Endothelial cell (in vitro differentiated cells): ENCODE results near the gene VPS39. TPM values are rescaled to one million over a fixed set of nuclear protein-coding genes. Genes with fewer than 3 reads are reported as not detected.
"Not testable (repeated sequence)": the region's sequence is repeated elsewhere in the genome, so short reads cannot be mapped to it uniquely, and the experiment has no call there.

ENCODE experiments used
- DNase-seq: peaks from one replicate; pipeline ENCODE4 v3.0.0; 2021; ENCODE audit warnings: low spot score
- H3K27ac Mint-ChIP-seq: one replicate; pipeline ENCODE4 v1.8.0; 2021; ENCODE audit warnings: mixed read lengths, inconsistent platforms; ENCODE audit not compliant: unreplicated experiment
- H3K27me3 Mint-ChIP-seq: one replicate; pipeline ENCODE4 v1.8.0; 2021; ENCODE audit warnings: mild to moderate bottlenecking, moderate library complexity, mixed read lengths, inconsistent platforms; ENCODE audit not compliant: unreplicated experiment
- H3K36me3 Mint-ChIP-seq: one replicate; pipeline ENCODE4 v1.8.0; 2021; ENCODE audit warnings: mild to moderate bottlenecking, low read depth, mixed read lengths, inconsistent platforms; ENCODE audit not compliant: unreplicated experiment
- H3K4me1 Mint-ChIP-seq: one replicate; pipeline ENCODE4 v1.8.0; 2021; ENCODE audit warnings: mild to moderate bottlenecking, mixed read lengths, inconsistent platforms; ENCODE audit not compliant: unreplicated experiment
- H3K4me3 Mint-ChIP-seq: one replicate; pipeline ENCODE4 v1.8.0; 2021; ENCODE audit warnings: mild to moderate bottlenecking, mixed read lengths, inconsistent platforms; ENCODE audit not compliant: unreplicated experiment
- H3K9me3 Mint-ChIP-seq: one replicate; pipeline ENCODE4 v1.8.0; 2021; ENCODE audit warnings: mixed read lengths, inconsistent platforms; ENCODE audit not compliant: unreplicated experiment
- total RNA-seq: library from RNA; stranded (reverse); fragmentation: NEBNext Ultra II Directional; extraction: Animal tissue kit (Norgen Biotek cat#: 25700); gene quantifications from one replicate; pipeline ENCODE4 v1.2.1, GENCODE V29; 2021; ENCODE audit not compliant: unreplicated experiment
- TF ChIP-seq, protein P1 (sequence below): fragments of 200-600 bp; sonication (generic); IDR thresholded peaks from one replicate; pipeline ENCODE4 v1.5.0; 2021; ENCODE audit warnings: antibody characterized with exemption; ENCODE audit not compliant: unreplicated experiment

VPS39 gene
- total RNA-seq, 1 donor from 2014 or later = 66.2 TPM

DNA sequence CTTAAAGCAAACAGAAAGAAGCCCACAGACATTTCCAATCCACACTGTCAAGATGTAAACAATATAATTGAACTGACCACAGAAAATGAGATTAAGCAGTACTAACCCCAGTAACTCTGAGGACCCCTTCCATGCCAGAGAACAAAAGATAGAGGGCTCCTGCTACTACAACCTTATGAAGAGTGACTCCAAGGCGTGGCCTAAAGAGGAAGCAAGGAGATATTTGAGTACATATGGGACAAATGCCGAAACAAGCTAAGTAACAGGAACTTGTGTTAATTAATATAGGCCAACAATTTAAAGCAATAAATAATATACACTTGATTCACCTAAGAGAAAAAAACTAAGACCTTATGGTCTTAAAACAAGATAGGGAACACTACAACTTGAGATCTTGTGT is 25.0 kb upstream of the VPS39 start:
- H3K27me3 Mint-ChIP-seq = peaks cover 1% of the 10 kb centered on the region
- H3K36me3 Mint-ChIP-seq = peaks cover 9% of the 10 kb centered on the region
- H3K27ac Mint-ChIP-seq = no peak overlapping the region
- TF ChIP-seq, protein P1, sequence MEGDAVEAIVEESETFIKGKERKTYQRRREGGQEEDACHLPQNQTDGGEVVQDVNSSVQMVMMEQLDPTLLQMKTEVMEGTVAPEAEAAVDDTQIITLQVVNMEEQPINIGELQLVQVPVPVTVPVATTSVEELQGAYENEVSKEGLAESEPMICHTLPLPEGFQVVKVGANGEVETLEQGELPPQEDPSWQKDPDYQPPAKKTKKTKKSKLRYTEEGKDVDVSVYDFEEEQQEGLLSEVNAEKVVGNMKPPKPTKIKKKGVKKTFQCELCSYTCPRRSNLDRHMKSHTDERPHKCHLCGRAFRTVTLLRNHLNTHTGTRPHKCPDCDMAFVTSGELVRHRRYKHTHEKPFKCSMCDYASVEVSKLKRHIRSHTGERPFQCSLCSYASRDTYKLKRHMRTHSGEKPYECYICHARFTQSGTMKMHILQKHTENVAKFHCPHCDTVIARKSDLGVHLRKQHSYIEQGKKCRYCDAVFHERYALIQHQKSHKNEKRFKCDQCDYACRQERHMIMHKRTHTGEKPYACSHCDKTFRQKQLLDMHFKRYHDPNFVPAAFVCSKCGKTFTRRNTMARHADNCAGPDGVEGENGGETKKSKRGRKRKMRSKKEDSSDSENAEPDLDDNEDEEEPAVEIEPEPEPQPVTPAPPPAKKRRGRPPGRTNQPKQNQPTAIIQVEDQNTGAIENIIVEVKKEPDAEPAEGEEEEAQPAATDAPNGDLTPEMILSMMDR = no peak
- no peak for DNase-seq
- H3K4me1 Mint-ChIP-seq = no peaks in the 10 kb centered on the region
- no peaks in the 10 kb centered on the region for H3K9me3 Mint-ChIP-seq
- H3K4me3 Mint-ChIP-seq = no peak overlapping the region

DNA sequence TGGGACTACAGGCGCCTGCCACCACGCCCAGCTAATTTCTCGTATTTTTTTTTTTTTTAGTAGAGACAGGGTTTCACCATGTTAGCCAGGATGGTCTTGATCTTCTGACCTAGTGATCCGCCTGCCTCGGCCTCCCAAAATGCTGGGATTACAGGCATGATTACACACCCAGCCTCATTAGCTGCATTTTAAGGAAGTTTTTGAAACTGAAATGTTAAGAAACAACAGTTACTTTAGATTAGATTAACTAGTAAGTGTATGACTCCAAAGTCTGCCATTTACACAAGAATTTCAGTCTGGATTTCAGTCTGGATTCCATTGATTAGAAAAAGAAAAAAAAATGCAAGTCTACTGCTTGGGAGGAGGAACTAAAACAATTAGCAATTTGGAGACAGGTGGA is 24.5 kb upstream of the VPS39 start:
- peaks cover 1% of the 10 kb centered on the region for H3K27me3 Mint-ChIP-seq
- DNase-seq = no peak
- H3K27ac Mint-ChIP-seq = no peak overlapping the region
- peaks cover 9% of the 10 kb centered on the region for H3K36me3 Mint-ChIP-seq
- no peak overlapping the region for H3K4me3 Mint-ChIP-seq
- no peaks in the 10 kb centered on the region for H3K9me3 Mint-ChIP-seq
- TF ChIP-seq, protein P1 = no peak
- no peaks in the 10 kb centered on the region for H3K4me1 Mint-ChIP-seq

DNA sequence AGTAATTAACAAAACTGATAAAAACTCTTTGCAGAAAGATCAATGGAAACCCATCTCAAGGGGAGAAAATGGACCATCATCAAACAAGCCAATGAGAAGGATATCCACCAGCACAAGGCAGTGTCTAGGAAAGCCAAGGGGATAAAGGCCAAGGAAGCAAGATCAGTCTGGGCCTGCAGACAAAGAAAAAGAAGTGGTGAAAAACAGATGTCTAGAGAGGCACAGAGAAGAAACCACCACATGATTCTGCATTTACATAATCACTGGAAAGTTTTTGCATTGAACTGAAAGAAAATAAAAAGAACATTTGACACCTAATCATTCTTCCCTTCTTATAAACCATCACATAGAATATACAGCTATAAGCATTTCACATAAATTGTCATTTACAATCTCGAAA is 23.0 kb upstream of the VPS39 start:
- Mint-ChIP-seq H3K9me3 (no peaks in the 10 kb centered on the region), H3K27me3 (peaks cover 1% of the 10 kb centered on the region), H3K4me3 (no peak overlapping the region), H3K27ac (no peak overlapping the region), H3K4me1 (no peaks in the 10 kb centered on the region), H3K36me3 (peaks cover 3% of the 10 kb centered on the region)
- TF ChIP-seq, protein P1 = no peak
- no peak for DNase-seq

DNA sequence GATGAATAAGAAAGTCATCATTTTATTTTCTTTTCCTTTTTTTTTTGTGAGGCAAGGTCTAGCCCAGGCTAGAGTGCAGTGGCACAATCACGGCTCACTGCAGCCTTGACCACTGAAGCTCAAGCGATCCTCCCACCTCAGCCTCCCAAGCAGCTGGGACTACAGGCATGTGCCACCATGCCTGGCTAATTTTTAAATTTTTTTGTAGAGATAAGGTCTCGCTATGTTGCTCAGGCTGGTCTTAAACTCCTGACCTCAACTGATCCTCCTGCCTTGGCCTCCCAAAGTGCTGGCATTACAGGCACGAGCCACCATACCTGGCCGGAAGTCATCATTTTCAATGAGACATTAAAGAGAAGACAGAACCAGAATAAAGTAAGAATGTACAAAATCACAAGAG is 20.9 kb upstream of the VPS39 start:
- not testable (repeated sequence) for H3K4me3 Mint-ChIP-seq, H3K27ac Mint-ChIP-seq, H3K27me3 Mint-ChIP-seq, H3K4me1 Mint-ChIP-seq, H3K9me3 Mint-ChIP-seq, DNase-seq, H3K36me3 Mint-ChIP-seq

DNA sequence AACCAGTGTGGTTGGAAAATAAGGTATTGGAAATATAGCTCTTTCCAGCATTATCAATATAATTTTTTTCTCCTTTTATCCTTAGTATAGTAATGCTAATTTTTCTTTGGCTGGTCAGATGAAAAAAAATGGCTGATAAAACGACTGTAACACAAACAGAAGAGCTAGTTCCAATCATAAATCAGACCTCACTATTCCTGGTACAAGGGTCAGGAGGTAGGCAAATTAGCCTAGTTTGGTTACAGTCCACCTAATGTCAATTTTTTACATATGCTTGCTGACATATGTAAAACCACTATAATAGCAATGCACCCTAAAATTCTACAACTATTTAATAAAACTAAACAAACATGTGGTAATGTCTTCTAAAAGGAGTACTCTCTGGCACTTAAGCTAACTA is 19.9 kb upstream of the VPS39 start:
- H3K27ac Mint-ChIP-seq = no peak overlapping the region
- H3K9me3 Mint-ChIP-seq = no peaks in the 10 kb centered on the region
- no peak for DNase-seq
- no peaks in the 10 kb centered on the region for H3K36me3 Mint-ChIP-seq
- no peaks in the 10 kb centered on the region for H3K27me3 Mint-ChIP-seq
- TF ChIP-seq, protein P1 = no peak
- H3K4me1 Mint-ChIP-seq = no peaks in the 10 kb centered on the region
- H3K4me3 Mint-ChIP-seq = no peak overlapping the region

DNA sequence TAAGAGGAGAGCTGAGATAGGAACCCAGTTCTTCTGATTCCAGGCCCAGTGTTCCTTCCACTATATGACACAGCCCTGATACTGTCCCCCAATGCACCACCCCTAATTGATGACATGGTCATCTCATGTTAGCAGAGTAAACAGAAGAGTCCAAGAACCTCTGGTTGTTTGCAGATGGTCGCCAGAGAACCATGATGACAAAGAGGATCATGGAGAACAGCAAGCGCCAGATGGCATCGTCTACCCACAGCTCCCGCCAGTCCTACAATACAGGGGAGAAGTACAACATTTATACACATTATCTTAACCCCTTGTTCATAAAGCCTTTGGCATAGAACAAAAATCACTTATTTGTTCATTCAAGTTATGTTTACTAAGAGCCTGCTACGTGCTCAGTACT is 18.5 kb upstream of the VPS39 start:
- H3K9me3 Mint-ChIP-seq = no peaks in the 10 kb centered on the region
- H3K4me3 Mint-ChIP-seq = no peak overlapping the region
- no peaks in the 10 kb centered on the region for H3K4me1 Mint-ChIP-seq
- no peak overlapping the region for H3K27ac Mint-ChIP-seq
- no peaks in the 10 kb centered on the region for H3K27me3 Mint-ChIP-seq
- TF ChIP-seq, protein P1 = no peak
- no peak for DNase-seq
- no peaks in the 10 kb centered on the region for H3K36me3 Mint-ChIP-seq
